ENCODE data around the gene SLC15A2. TPM values are rescaled to one million over a fixed set of nuclear protein-coding genes. Genes with fewer than 3 reads are reported as not detected.
"Not testable (repeated sequence)": the region's sequence is repeated elsewhere in the genome, so short reads cannot be mapped to it uniquely, and the experiment has no call there.

SLC15A2 gene
- total RNA-seq, 1 donor from 2014 or later = under 0.01 TPM

DNA sequence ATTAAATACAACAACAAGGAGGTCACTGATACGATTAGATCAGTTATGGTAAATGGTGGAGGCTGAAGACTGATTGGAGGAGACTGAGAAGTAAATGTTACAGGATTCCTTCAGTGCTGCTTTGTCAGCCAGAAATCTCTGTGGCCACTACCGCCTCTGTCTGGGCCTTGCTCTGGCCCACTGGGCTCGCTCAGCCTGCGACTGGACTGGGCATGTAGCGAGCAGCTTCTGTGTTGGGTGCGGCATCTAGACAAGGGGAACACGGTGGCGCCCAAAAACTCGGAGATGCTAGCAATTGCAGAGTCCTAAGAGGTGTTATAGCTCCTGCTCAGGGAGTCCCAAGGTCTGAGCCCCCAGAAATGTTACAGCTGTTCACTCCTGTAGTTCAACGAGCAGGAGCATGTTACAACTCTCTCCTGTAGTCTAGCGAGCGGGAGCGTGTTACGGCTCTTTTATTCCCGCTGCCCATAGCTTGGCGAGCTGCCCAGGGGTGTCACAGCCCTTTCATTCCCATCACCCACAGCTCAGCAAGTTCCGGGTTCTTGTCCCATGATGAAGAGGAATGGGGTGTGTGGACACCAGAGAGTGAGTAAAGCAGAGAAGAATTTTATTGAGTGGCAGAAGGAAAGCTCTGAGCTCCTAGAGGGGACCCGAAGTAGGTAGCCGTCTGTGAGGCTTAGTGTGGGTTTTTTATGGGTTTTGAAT is 24.7 kb downstream of the SLC15A2 start:
- no peak for DNase-seq (ENCODE audit: low read depth in 2 of 2)

DNA sequence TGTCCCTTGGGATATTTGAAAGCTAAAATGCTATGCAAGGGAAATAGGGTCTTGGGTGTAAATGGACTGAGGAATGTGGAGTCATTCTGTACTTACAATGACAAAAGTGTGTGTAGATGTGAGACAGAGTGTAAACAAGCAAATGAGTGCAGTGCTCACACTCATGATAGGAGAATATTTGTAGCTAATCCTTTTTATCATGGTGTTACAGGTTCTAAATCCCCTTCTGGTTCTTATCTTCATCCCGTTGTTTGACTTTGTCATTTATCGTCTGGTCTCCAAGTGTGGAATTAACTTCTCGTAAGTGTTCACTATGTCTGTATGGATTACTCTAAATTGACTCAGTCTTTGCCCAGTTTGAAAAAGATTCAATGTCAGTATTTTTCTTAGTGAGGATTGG is 30.5 kb downstream of the SLC15A2 start:
- no peak for DNase-seq (ENCODE audit: low read depth in 2 of 2)

DNA sequence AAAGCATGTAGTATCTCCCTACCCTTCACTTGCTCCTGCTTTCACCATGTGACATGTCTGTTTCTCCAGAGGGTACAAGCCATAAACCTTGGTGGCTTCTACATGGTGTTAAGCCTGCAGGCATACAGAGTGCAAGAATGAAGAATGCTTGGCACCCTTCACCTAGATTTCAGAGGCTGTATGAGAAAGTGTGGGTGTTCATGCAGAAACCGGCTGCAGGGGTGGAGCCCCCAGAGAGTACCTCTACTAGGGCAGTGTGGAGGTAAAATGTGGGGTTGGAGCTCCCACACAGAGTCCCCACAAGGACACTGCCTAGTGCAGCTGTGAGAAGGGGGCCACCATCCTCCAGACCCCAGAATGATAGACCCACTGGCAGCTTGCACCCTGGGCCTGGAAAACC is 32.2 kb downstream of the SLC15A2 start:
- DNase-seq (ENCODE audit: low read depth in 2 of 2) = no peak

DNA sequence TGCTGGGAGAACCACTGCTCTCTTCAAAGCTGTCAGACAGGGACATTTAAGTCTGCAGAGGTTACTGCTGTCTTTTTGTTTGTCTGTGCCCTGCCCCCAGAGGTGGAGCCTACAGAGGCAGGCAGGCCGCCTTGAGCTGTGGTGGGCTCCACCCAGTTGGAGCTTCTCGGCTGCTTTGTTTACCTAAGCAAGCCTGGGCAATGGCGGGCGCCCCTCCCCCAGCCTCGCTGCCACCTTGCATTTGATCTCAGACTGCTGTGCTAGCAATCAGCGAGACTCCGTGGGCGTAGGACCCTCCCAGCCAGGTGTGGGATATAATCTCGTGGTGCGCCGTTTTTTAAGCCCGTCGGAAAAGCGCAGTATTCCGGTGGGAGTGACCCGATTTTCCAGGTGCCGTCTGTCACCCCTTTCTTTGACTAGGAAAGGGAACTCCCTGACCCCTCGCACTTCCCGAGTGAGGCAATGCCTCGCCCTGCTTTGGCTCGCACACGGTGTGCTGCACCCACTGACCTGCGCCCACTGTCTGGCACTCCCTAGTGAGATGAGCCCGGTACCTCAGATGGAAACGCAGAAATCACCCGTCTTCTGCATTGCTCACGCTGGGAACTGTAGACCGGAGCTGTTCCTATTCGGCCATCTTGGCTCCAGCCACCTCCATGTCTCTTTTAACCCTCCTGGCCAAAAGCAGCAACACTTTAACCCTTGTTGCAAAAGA is 44.1 kb downstream of the SLC15A2 start:
- DNase-seq (ENCODE audit: low read depth in 2 of 2) = not testable (repeated sequence)

DNA sequence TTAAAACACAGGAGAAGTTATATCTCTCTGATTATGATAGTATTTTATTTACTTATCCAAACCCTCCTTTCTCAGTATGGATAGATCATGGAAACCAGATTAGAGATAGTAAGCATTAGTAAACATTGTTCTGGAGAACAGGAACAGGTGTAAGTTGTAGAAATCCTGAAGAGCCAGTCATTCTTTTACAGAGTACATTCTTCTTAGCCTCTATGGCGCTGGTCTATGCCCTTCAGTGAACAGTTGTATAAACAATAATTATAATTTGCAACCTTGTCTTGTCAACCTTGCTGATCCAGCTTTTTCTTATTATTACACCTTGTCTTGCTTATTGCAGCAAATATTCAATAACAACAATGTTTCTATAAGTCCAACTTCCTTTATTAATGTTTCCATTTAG is 47.4 kb downstream of the SLC15A2 start:
- DNase-seq (ENCODE audit: low read depth in 2 of 2) = no peak

DNA sequence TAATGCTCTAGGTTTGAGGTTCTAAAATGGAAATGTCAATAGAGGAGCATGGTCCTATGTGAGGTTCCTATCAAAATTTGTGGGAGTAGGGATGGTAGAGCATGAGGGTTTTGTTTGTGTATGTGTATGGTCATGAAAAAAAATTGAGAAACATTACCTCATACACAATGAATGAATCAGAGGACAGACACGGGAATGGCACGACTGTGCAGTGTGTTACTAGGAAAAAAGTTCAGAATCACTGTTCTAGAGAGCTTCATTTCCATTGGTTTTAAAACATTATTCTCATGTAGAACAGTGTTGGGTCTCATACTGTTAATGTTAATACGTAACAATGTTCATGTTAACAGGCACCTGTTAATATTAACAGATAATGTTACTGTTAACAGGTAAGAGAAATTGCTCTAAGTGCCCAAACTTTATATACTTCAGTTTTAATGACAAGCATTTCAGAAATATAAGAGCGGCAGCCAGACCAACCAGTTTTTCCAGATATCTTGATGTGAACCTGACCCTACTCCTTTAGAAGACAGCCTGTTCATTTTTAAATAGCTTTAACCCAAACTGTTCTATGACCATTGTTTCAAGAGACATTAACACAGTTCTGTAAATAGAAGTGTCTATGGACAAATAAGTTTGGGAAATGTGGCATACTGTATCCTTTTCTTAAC is 48.0 kb downstream of the SLC15A2 start:
- DNase-seq (ENCODE audit: low read depth in 2 of 2) = no peak

DNA sequence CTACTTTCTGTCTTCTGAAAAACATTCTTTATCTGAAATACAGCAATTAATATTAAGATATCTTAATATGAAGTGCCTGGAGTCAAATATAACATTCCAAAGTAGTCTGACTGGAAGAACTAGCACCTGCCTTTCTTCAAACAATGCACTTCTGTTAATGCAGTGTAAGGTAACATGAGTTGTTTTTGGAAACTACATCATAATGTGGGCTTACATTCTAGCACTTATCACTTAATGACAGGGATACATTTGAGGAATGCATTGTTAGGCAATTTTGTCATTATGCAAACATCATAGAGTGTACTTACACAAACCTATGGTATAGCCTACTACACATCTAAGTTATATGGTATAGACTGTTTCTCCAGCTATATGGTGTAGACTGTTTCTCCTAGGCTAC is 49.2 kb downstream of the SLC15A2 start:
- no peak for DNase-seq (ENCODE audit: low read depth in 2 of 2)

DNA sequence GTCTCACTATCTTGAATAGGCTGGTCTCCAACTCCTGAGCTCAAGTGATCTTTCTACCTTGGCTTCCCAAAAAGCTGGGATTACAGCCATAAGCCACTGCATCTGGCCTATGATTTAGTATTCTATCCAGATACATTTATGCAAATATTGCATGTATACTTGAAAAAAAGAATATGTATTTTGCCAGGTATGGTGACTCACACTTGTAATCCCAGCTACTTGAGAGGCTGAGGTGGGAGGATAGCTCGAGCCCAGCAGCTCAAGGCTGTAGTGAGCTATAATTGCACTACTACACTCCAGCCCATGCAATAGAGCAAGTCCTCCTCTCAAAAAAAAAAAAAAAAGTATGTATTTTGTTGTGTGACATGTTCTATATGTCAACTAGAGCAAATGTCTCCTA is 54.4 kb downstream of the SLC15A2 start:
- no peak for DNase-seq (ENCODE audit: low read depth in 2 of 2)

DNA sequence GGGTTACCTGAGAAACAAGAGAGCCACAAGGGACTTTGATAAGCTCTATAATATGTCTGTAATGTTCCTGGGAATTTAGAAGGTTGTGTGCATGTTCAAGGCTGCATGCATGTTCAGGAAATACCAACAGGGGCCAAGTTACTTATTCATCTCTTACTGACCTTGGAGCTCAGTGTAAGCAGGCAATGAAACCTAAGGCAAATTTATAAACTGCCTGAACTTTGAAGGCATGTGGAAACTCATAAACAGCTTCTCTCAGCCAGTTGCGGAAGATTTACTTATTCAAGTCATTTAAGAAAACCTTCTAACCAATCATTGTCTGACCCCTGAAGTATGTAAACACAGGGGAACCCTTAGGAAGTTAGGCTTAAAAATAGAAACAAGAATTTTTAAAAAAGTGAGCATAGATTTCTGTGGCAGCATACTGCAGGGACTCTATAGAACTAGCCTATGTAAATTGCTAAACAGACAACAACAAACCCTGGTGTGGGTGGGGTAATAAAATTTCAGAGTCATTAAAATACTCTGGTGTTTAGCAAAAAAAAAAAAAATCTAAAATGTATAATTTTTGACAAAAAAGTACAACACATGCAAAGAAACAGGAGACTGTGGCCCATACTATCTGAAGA is 57.2 kb downstream of the SLC15A2 start:
- no peak for DNase-seq (ENCODE audit: low read depth in 2 of 2)

DNA sequence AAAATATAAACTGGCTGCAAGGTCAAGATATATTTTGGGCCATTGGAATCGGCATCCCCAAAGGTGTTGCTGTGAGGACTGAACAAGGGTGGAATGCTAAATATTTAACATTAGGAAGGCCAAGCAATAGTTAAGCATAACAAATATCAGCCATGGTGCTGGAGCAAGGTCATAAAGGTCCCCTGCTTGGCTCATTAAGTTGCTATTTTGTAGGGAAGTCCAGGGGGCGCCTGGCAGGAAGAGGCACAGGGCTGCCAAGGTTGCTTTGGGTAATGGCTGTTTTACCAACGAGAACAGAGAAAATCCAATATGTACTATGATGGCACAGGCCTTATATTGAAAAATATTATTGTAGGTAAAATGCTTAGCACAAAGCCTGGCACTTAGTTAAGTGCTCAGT is 62.2 kb downstream of the SLC15A2 start:
- no peak for DNase-seq (ENCODE audit: low read depth in 2 of 2)

DNA sequence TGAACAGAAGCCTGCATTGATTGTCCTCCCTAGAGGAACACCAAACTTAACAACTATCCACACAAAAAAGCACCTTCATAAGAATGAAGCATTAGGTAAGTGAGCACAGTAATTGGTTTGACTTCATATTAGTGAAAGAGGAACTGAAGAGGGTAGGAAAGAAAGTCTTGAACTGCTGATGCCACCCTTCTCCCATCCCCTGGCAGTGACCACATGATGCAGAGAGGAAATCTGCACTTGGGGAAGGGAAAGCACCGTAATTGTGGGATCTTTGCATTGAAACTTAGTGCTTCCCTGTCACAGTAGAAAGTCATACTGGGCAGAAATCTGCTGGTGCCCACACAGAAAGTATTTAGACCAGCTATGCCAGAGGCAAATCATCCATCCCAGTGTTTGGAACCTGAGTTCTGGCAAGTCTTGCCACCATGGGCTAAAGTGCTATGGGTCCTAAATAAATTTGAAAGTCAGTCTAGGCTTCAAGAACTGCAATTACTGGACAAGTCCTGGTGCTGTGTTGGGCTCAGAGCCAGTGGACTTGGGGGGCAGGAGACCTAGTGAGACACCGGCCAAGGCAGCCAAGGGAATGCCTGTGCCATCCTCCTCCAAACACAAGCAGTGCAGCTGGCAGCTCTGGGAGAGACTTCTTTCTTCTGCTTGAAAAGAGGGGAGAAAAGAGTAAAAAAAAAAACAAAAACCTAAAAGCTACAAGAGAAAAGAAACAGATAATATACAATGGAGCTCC is 63.6 kb downstream of the SLC15A2 start:
- DNase-seq (ENCODE audit: low read depth in 2 of 2) = no peak

DNA sequence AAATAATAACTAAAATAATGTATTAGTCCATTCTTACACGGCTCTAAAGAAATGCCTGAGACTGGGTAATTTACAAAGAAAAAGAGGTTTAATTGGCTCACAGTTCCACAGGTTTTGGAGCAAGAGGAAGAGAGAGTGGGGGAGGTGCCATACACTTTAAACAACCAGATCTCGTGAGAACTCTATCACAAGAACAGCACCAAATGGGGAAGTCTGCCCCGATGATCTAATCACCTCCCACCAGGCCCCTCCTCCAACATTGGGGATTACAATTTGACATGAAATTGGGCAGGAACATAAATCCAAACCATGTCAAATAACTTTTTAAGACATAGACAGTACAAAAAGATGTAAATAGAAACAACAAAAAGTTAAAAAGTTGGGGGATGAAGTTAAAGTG is 64.6 kb downstream of the SLC15A2 start:
- no peak for DNase-seq (ENCODE audit: low read depth in 2 of 2)

DNA sequence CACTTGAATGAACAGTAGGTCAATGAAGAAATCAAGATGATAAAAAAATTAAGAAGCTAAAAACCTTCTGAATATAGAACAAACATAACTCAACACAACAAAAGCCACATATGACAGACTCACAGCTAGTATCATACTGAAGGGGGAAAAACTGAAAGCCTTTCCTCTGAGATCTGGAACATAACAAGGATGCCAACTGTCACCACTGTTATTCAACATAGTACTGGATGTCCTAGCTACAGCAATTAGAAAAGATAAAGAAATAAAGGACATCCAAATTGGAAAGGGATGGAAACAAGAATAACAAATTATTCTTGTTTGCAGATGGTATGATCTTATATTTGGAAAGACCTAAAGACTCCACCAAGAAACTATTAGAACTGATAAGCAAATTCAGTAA is 67.1 kb downstream of the SLC15A2 start:
- no peak for DNase-seq (ENCODE audit: low read depth in 2 of 2)

DNA sequence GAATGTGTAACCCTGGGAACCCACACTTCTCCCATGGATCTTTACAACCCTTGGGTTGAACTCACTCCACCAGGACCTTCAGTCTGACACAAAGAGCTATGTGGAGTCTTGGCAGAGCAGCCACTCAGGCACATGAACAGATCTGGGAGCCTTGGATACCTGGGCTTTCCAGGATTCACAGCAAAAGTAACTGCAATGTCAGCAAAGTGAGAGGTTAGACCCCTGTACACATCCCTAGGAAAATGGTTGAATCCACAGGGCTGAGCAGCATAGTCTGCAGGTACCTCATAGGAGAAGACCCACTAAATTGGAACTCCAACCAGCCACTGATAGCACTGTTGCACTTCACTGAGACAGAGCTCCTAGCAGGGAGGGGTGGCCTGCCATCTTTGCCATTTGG is 68.2 kb downstream of the SLC15A2 start:
- no peak for DNase-seq (ENCODE audit: low read depth in 2 of 2)

DNA sequence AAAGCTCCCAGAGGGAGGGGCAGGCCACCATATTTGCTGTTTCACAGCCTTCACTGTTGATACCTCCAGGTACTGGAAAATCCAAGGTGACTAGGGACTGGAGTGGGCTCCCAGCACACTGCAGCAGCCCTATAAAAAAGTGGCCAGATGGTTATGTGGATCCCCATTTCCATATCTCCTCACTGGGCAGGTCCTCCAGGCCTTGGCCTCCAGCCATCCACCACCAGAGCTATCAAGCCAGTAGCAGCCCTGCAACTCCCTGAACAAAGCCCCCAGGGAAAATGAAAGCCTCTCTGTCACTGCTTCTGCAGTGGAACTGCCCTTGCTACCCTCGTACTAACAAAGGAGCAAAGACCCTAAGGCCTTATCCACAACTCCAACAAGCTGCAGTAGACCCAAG is 69.4 kb downstream of the SLC15A2 start:
- DNase-seq (ENCODE audit: low read depth in 2 of 2) = no peak

DNA sequence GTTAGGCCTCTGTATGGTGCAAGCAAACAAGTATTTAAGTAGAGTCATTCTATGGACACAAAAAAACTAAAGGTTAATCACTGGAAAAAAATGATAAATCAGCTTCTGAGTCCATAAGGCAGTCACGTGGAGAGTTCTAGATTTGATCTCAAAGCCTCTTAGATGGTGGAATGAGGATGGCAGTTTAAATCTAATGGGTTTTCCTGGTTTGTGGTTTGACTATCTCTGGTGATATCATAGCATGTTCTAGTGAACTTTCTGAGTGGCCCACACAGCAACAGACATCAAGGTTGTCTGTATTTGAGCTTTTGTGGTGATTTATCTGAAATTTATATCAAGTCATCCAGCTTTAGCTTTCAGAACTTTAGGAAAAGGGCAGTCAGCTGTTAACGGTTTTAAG is 75.4 kb downstream of the SLC15A2 start:
- no peak for DNase-seq (ENCODE audit: low read depth in 2 of 2)

DNA sequence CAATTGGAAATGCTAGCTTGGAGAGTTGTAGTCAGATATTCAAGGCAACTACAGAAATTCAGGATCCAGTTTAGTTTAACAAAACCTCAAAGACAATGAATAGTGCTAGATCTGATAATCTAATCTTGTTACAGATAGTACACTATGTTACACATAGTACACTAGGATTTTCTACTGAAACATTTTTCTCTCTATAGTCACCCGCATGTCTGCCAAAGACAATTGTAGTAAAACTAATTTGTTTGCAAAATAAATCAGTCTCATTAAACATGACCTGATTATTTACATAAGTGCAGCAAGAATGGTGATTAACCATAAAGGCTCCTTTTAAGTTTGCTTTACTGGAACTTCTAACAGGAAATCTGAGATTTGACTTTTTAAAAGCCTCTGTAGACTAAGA is 75.8 kb downstream of the SLC15A2 start:
- no peak for DNase-seq (ENCODE audit: low read depth in 2 of 2)

DNA sequence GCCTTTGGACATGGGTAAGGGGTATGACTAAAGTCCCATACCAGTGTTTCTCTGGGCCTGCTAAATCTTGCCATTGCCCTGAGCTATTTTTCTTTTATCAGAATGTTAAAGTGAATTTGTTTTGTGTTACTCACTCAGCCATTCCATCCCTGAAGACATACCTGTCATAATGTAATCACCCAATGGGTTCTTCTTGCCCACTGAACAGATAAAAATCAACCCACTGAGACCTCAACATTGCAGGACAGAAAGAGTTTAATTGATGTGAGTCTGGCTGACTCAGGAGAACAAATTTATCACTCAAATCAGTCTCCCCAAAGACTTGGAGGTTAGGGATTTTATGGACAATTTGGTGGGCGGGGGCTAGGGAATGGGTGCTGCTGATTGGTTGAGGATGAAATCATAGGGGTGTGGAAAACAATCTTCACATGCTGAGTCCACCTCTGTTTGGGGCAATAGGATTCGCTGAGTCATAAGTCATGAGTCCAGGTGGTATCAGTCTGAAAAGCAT is 80.5 kb downstream of the SLC15A2 start:
- no peak for DNase-seq (ENCODE audit: low read depth in 2 of 2)

DNA sequence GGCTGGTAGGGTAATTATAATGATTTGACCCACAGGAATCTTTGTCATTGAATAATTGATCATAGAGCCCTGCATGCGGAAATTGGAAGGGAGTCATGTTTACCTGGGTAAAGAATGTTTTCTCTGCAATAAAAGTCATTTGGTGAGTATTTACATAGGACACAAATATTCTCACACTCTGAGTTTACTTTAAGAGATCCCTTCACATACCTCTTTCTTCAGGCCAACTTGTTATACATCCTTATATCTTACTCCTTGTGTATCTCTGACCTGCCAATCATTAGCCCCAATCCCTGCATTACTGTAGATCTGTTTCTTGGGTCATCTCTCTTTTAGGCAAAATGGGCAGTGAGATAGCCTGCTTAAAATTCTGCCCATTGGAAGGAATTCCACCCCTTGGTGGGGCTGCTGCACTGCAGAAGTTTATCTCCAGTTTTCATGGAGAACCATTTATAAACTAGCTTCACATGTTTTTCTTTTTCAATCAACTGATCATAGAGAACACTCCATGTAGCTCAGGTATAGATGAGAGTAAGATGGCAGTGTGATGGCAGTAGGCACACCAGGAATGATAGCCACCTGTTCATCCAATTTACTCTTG is 81.6 kb downstream of the SLC15A2 start:
- peak in 1 of 2 donors; percentile 7 for DNase-seq (ENCODE audit: low read depth in 2 of 2)

DNA sequence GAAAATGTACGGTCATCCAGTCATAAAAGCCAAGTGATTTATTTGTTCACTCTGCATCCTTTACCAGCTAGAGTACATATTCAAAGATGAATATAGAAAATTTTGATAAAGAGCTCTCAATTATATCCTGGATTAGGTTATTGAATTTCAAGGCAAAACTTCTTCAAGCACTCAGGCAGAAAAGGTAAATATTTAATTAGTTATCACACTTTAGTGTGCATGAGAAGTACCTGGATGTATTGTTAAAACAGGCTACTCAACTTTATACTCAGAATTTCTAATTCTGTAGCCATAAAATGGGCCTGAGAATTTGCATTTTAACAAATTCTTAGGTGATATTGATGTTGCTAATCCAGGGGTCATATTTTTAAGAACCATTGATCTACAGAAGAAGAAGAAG is 82.5 kb downstream of the SLC15A2 start:
- no peak for DNase-seq (ENCODE audit: low read depth in 2 of 2)

DNA sequence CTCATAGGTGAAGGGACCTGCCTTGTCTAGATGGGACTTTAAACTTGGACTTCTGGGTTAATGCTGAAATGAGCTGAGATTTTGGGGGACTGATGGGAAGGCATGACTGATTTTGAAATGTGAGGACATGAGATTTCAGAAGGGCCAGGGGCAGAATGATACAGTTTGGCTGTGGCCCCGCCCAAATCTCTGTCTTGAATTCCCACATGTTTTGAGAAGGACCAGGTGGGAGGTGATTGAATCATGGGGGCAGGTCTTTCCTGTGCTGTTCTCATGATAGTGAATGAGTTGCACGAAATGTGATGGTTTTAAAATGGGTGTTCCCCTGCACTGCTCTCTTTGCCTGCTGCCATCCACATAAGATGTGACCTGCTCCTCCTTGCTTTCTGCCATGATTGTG is 85.0 kb downstream of the SLC15A2 start:
- no peak for DNase-seq (ENCODE audit: low read depth in 2 of 2)

All from dermis microvascular lymphatic vessel endothelial cell (primary cell).